SK-N-SH treated with all-trans-retinoic acid at 6 μM for 48 hours (cell line): ENCODE measurements around the gene HOXA6.

ENCODE experiments used
- ATAC-seq: fragments of 200-7000 bp; cut with Tn5 transposase; 3 replicates; pipeline ENCODE4 v1.9.1; 2020; ENCODE audit warnings: mild to moderate bottlenecking, moderate library complexity
- ARNTL ChIP-seq: fragments of 450-650 bp; formaldehyde crosslinking; IDR thresholded peaks from 2 replicates; pipeline ENCODE4 v1.5.0; 2020; ENCODE audit warnings: low read depth, mild to moderate bottlenecking, moderate library complexity, borderline replicate concordance
- BACH2 ChIP-seq: fragments of 250-450 bp; sonication (Bioruptor Pico); IDR thresholded peaks from 2 replicates; pipeline ENCODE4 v1.9.0; 2021; ENCODE audit warnings: mild to moderate bottlenecking, borderline replicate concordance
- CSDC2 ChIP-seq: fragments of 250-450 bp; sonication (Bioruptor Pico); IDR thresholded peaks from 2 replicates; pipeline ENCODE4 v1.5.0; 2020; ENCODE audit warnings: mild to moderate bottlenecking, moderate library complexity
- ESRRG ChIP-seq: fragments of 250-450 bp; sonication (Bioruptor Pico); IDR thresholded peaks from 2 replicates; pipeline ENCODE4 v1.6.1; 2021; ENCODE audit warnings: mild to moderate bottlenecking
- GLIS3 ChIP-seq: fragments of 250-450 bp; sonication (Bioruptor Pico); IDR thresholded peaks from 2 replicates; pipeline ENCODE4 v1.5.0; 2020; ENCODE audit warnings: mild to moderate bottlenecking, moderate library complexity
- ISL1 ChIP-seq: fragments of 250-450 bp; sonication (Bioruptor Pico); IDR thresholded peaks from 2 replicates; pipeline ENCODE4 v2.1.2; 2022; ENCODE audit warnings: mild to moderate bottlenecking, moderate library complexity
- OSR1 ChIP-seq: fragments of 250-450 bp; sonication (Bioruptor Pico); IDR thresholded peaks from 2 replicates; pipeline ENCODE4 v1.8.0; 2022; ENCODE audit warnings: moderate library complexity, mild to moderate bottlenecking, inconsistent platforms
- POU6F1 ChIP-seq: fragments of 250-450 bp; sonication (Bioruptor Pico); IDR thresholded peaks from 2 replicates; pipeline ENCODE4 v1.8.0; 2021; ENCODE audit warnings: low read depth, mild to moderate bottlenecking, moderate library complexity, borderline replicate concordance
- PPARA ChIP-seq: fragments of 250-450 bp; sonication (Bioruptor Pico); IDR thresholded peaks from 2 replicates; pipeline ENCODE4 v1.5.0; 2020; ENCODE audit warnings: mild to moderate bottlenecking, borderline replicate concordance
- RARB ChIP-seq: fragments of 250-450 bp; sonication (Bioruptor Pico); IDR thresholded peaks from 2 replicates; pipeline ENCODE4 v1.8.0; 2021; ENCODE audit warnings: mild to moderate bottlenecking, moderate library complexity
- SNAI2 ChIP-seq: fragments of 250-450 bp; sonication (Bioruptor Pico); IDR thresholded peaks from 2 replicates; pipeline ENCODE4 v1.5.0; 2020; ENCODE audit warnings: mild to moderate bottlenecking, moderate library complexity
- TCF4 ChIP-seq: fragments of 250-450 bp; sonication (Bioruptor Pico); IDR thresholded peaks from 2 replicates; pipeline ENCODE4 v1.8.0; 2021; ENCODE audit warnings: mild to moderate bottlenecking, moderate library complexity, borderline replicate concordance
- TOX ChIP-seq: fragments of 250-450 bp; sonication (Bioruptor Pico); IDR thresholded peaks from 2 replicates; pipeline ENCODE4 v1.8.0; 2021; ENCODE audit warnings: mild to moderate bottlenecking, moderate library complexity, borderline replicate concordance
- ZFP3 ChIP-seq: fragments of 250-450 bp; sonication (Bioruptor Pico); IDR thresholded peaks from 2 replicates; pipeline ENCODE4 v1.5.0; 2020; ENCODE audit warnings: mild to moderate bottlenecking, moderate library complexity
- ZFP30 ChIP-seq: fragments of 450-650 bp; formaldehyde crosslinking; IDR thresholded peaks from 2 replicates; pipeline ENCODE4 v1.5.0; 2022; ENCODE audit warnings: mild to moderate bottlenecking, moderate library complexity
- ZNF565 ChIP-seq: fragments of 450-650 bp; formaldehyde crosslinking; conservative IDR thresholded peaks from 2 replicates; pipeline ENCODE4 v1.5.0; 2020; ENCODE audit warnings: low read depth, mild to moderate bottlenecking, moderate library complexity
- ZNF70 ChIP-seq: fragments of 450-650 bp; formaldehyde crosslinking; IDR thresholded peaks from 2 replicates; pipeline ENCODE4 v1.5.0; 2020; ENCODE audit warnings: mild to moderate bottlenecking, moderate library complexity
- ZNF8 ChIP-seq: fragments of 450-650 bp; formaldehyde crosslinking; IDR thresholded peaks from 2 replicates; pipeline ENCODE4 v1.5.0; 2020; ENCODE audit warnings: mild to moderate bottlenecking, moderate library complexity
- TF ChIP-seq, protein P1 (sequence below): fragments of 250-450 bp; sonication (Bioruptor Pico); IDR thresholded peaks from 2 replicates; pipeline ENCODE4 v1.5.1; 2020; ENCODE audit warnings: low read depth, mild to moderate bottlenecking, moderate library complexity
- TF ChIP-seq, protein P2 (sequence below): fragments of 250-450 bp; sonication (Bioruptor Pico); IDR thresholded peaks from 2 replicates; pipeline ENCODE4 v1.5.1; 2021; ENCODE audit warnings: mild to moderate bottlenecking, moderate library complexity
- TF ChIP-seq, protein P3 (sequence below): fragments of 250-450 bp; sonication (Bioruptor Pico); IDR thresholded peaks from 2 replicates; pipeline ENCODE4 v1.5.0; 2020; ENCODE audit warnings: mild to moderate bottlenecking, moderate library complexity
- TF ChIP-seq, protein P4 (sequence below): fragments of 250-450 bp; sonication (Bioruptor Pico); IDR thresholded peaks from 2 replicates; pipeline ENCODE4 v1.8.0; 2020; ENCODE audit warnings: mild to moderate bottlenecking, moderate library complexity, borderline replicate concordance

Gene HOXA6

GRCh38 chr7:27194686-27195379, 47.3 kb upstream of the HOXA6 start (continued):
- TF ChIP-seq, protein P1, sequence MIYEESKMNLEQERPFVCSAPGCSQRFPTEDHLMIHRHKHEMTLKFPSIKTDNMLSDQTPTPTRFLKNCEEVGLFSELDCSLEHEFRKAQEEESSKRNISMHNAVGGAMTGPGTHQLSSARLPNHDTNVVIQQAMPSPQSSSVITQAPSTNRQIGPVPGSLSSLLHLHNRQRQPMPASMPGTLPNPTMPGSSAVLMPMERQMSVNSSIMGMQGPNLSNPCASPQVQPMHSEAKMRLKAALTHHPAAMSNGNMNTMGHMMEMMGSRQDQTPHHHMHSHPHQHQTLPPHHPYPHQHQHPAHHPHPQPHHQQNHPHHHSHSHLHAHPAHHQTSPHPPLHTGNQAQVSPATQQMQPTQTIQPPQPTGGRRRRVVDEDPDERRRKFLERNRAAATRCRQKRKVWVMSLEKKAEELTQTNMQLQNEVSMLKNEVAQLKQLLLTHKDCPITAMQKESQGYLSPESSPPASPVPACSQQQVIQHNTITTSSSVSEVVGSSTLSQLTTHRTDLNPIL (CRISPR knock-in tag) = no peak
- TF ChIP-seq ZFP3 (CRISPR knock-in tag) (no peak), OSR1 (CRISPR knock-in tag) (no peak), ZNF565 (no peak), ZFP30 (no peak)

- TF ChIP-seq GLIS3 = no peak
- no peak for TF ChIP-seq ESRRG
- TF ChIP-seq, protein P1 (CRISPR knock-in tag) = no peak
- no peak for TF ChIP-seq TCF4 (CRISPR knock-in tag)
- TF ChIP-seq CSDC2 = no peak
- no peak for TF ChIP-seq ZNF70 (CRISPR knock-in tag)
- no peak for TF ChIP-seq OSR1 (CRISPR knock-in tag)
- no peak for TF ChIP-seq SNAI2
- TF ChIP-seq ARNTL = no peak
- no peak for TF ChIP-seq PPARA (CRISPR knock-in tag)
- no peak for TF ChIP-seq POU6F1 (CRISPR knock-in tag)
- no peak for TF ChIP-seq TOX (CRISPR knock-in tag)
- TF ChIP-seq BACH2 (CRISPR knock-in tag) = no peak
- no peak for TF ChIP-seq ZFP3 (CRISPR knock-in tag)
- TF ChIP-seq, protein P2, sequence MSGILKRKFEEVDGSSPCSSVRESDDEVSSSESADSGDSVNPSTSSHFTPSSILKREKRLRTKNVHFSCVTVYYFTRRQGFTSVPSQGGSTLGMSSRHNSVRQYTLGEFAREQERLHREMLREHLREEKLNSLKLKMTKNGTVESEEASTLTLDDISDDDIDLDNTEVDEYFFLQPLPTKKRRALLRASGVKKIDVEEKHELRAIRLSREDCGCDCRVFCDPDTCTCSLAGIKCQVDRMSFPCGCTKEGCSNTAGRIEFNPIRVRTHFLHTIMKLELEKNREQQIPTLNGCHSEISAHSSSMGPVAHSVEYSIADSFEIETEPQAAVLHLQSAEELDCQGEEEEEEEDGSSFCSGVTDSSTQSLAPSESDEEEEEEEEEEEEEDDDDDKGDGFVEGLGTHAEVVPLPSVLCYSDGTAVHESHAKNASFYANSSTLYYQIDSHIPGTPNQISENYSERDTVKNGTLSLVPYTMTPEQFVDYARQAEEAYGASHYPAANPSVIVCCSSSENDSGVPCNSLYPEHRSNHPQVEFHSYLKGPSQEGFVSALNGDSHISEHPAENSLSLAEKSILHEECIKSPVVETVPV = no peak
- no peak for TF ChIP-seq ZFP30
- TF ChIP-seq ZNF8 = no peak
- TF ChIP-seq ZNF565 = no peak
- no peak for TF ChIP-seq ISL1 (CRISPR knock-in tag)
- TF ChIP-seq, all 23 proteins: peak for 0
- ATAC-seq = no peak
Measured at GRCh38 chr7:27194002-27194352, 46.4 kb upstream of the HOXA6 start.

DNA sequence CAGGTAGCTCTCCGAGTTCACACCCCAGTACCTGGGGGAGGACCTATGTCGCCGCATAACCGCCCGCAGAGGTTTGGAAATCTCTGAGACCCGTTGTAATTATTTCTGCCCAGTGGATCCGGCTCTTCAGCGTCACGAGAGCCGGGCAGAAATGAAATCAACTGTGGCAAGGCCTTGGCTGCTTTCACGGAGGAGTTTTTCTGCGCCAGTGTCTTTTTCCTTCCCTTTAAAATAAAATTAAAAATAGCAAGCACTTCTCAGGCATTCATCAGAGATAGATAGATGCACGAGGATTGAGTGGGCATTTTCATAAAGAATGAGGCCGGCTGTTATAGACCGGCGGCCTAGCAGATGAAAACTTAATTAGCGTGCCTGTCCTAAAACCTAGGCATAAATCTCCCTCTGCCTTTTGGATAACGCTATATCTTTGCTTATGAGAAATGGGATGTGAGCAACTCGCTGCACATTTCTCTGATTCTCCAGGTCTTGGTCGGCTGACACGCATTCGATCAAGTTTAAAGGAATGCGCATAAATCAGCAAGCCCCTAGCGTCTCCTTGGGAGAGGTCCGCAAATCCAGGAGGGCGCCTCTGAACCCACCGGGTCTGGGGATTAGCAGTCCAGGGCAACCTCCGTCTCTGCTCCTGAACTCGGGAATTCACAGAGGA, 45.9 kb upstream of the HOXA6 start:
- no peak for ATAC-seq
- TF ChIP-seq ZNF8 (no peak), ZFP30 (no peak), CSDC2 (no peak), PPARA (CRISPR knock-in tag) (no peak), ISL1 (CRISPR knock-in tag) (no peak), ZNF565 (no peak), BACH2 (CRISPR knock-in tag) (no peak), ARNTL (no peak), TCF4 (CRISPR knock-in tag) (no peak), ZNF70 (CRISPR knock-in tag) (no peak)
- TF ChIP-seq, protein P1 (CRISPR knock-in tag) = no peak

DNA sequence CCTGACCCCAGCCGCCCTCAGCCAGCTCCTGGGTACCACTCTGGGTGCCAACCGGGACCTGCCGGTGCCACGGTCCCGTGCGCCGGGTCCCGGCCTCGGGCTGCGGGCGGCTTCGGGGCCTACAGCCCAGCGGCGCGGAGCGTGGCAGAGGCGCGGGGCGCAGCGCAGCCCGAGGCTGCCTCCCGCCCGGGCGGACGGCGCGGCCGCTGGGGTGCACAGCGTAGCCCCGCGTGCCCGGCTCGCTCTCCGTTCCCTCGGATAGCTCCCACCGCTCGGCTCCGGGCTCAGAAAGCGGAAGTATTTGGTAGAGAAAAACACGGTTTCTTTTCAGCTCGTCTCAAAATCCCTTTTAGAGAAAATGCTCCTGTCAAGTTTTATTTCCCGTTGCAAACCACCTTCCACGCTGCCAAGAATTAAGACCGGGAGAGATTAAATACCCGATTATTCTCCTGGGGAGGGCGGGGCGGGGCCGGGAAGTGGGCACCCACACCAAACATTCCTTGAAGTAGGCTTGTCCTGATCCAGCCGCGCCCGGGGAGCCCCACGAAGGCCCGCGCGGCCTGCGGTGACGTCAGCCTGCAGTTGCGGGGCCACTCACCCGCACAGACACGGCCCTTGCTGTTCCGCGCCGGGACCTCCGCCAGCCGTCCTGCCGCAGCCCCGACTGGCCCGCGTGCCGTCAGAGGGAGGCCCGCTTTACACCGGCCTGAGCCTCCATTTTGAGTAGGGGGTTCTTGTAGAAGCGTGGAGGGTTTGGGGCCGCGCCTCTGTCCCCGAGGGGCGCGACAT, 45.2 kb upstream of the HOXA6 start:
- peak; percentile 25; the same call in 2 of the 3 replicates for ATAC-seq
- TF ChIP-seq OSR1 (CRISPR knock-in tag) (no peak), TCF4 (CRISPR knock-in tag) (no peak), ESRRG (no peak), RARB (CRISPR knock-in tag) (no peak), GLIS3 (no peak)
- TF ChIP-seq, protein P3, sequence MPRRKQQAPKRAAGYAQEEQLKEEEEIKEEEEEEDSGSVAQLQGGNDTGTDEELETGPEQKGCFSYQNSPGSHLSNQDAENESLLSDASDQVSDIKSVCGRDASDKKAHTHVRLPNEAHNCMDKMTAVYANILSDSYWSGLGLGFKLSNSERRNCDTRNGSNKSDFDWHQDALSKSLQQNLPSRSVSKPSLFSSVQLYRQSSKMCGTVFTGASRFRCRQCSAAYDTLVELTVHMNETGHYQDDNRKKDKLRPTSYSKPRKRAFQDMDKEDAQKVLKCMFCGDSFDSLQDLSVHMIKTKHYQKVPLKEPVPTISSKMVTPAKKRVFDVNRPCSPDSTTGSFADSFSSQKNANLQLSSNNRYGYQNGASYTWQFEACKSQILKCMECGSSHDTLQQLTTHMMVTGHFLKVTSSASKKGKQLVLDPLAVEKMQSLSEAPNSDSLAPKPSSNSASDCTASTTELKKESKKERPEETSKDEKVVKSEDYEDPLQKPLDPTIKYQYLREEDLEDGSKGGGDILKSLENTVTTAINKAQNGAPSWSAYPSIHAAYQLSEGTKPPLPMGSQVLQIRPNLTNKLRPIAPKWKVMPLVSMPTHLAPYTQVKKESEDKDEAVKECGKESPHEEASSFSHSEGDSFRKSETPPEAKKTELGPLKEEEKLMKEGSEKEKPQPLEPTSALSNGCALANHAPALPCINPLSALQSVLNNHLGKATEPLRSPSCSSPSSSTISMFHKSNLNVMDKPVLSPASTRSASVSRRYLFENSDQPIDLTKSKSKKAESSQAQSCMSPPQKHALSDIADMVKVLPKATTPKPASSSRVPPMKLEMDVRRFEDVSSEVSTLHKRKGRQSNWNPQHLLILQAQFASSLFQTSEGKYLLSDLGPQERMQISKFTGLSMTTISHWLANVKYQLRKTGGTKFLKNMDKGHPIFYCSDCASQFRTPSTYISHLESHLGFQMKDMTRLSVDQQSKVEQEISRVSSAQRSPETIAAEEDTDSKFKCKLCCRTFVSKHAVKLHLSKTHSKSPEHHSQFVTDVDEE (CRISPR knock-in tag) = no peak
- TF ChIP-seq, protein P4, sequence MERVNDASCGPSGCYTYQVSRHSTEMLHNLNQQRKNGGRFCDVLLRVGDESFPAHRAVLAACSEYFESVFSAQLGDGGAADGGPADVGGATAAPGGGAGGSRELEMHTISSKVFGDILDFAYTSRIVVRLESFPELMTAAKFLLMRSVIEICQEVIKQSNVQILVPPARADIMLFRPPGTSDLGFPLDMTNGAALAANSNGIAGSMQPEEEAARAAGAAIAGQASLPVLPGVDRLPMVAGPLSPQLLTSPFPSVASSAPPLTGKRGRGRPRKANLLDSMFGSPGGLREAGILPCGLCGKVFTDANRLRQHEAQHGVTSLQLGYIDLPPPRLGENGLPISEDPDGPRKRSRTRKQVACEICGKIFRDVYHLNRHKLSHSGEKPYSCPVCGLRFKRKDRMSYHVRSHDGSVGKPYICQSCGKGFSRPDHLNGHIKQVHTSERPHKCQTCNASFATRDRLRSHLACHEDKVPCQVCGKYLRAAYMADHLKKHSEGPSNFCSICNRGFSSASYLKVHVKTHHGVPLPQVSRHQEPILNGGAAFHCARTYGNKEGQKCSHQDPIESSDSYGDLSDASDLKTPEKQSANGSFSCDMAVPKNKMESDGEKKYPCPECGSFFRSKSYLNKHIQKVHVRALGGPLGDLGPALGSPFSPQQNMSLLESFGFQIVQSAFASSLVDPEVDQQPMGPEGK (CRISPR knock-in tag) = no peak
